ENCODE results near the gene STARD9. TPM values are rescaled to one million over a fixed set of nuclear protein-coding genes. Genes with fewer than 3 reads are reported as not detected.

STARD9 gene
- total and polyA plus RNA-seq, 10 of the 15 experiments (the other 5 are each of a cell fraction or from before 2014, with no cell fraction given) = 0.58 to 11.5 (median 6.1) TPM

DNA sequence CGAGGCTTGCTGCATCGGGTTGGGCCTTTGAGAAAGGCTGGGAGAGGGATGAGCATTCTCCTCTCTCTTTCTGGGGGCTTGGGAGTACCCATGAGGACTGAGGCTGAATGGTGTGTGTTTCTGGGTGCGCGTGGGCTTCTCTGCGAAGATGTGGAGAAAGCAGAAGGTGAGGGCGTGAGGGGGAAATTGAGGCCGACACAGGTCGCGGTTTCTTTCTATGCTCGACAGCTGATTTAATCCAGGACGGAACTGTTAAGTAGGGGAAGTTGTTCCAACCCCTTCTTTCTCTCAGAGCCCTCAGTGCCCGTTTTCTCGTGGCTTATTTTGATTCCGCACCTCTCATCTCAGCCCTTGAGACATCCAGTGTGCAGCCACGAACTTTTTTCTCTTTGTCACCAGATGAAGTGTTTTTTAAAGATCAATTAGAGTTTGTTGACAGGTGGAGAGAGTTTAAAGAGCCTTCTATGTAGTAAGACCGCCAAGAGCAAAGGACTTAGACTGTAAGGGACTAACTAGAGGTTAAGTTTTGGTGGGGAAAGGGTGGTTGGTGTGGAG lies 711 bp downstream of the STARD9 start:
- H3K36me3 ChIP-seq (ENCODE audit: control insufficient read depth in 2 of 2, insufficient read depth in 2 of 2, low read length in 1 of 2) = no peaks in the 10 kb centered on the region
- peaks cover 24% of the 10 kb centered on the region for H3K79me2 ChIP-seq (ENCODE audit: control insufficient read depth, insufficient read depth, low read length)
- BruUV-seq (replicated peaks) = no TSS peak
- no peak for ATAC-seq
- H3K4me3 ChIP-seq = peak overlapping the region; percentile 89
- in situ Hi-C loops (cut with MboI) (no loop called here), intact Hi-C loops (cut with micrococcal nuclease; ENCODE audit: unreplicated experiment) (loop anchor here (5.0 kb wide), 1 partner anchor 76 kb away; no protein-coding TSS in a partner anchor)
- H3K4me1 ChIP-seq (ENCODE audit: control insufficient read depth, insufficient read depth, low read length) = peaks cover 24% of the 10 kb centered on the region
- H3K27me3 ChIP-seq (replicated peaks in 1 of 2; ENCODE audit: control insufficient read depth in 2 of 2, insufficient read depth in 2 of 2, low read length in 1 of 2) = no peaks in the 10 kb centered on the region
- peak overlapping the region; percentile 97 for H2AFZ ChIP-seq (ENCODE audit: control insufficient read depth, low read depth, low read length)
- peak overlapping the region; percentile 97 for H3K4me2 ChIP-seq (ENCODE audit: control insufficient read depth, insufficient read depth)
- peak overlapping the region; percentile 76 for H3K9ac ChIP-seq (ENCODE audit: control insufficient read depth, insufficient read depth, low read length)
- SMC1A ChIA-PET (ENCODE audit: uncharacterized antibody, unreplicated experiment) = interaction anchor here (1.0 to 7.6 kb wide), 10 partner anchors 9 to 85 kb away, joined by 3 to 53 read pairs (median 4); partner anchors contain the start of gene ZNF106
- H4K20me1 ChIP-seq (ENCODE audit: control insufficient read depth, insufficient read depth) = no peaks in the 10 kb centered on the region
- CTCF ChIA-PET = interaction anchor here (1.3 kb wide), 1 partner anchor 32 kb away, joined by 6 read pairs; no protein-coding TSS in a partner anchor
- H3K27ac ChIP-seq (ENCODE audit: control insufficient read depth, insufficient read depth) = peak overlapping the region; percentile 57; the same call in 1 of the 2 replicates
- FAIRE-seq = no peak
- TF ChIP-seq, protein P1, sequence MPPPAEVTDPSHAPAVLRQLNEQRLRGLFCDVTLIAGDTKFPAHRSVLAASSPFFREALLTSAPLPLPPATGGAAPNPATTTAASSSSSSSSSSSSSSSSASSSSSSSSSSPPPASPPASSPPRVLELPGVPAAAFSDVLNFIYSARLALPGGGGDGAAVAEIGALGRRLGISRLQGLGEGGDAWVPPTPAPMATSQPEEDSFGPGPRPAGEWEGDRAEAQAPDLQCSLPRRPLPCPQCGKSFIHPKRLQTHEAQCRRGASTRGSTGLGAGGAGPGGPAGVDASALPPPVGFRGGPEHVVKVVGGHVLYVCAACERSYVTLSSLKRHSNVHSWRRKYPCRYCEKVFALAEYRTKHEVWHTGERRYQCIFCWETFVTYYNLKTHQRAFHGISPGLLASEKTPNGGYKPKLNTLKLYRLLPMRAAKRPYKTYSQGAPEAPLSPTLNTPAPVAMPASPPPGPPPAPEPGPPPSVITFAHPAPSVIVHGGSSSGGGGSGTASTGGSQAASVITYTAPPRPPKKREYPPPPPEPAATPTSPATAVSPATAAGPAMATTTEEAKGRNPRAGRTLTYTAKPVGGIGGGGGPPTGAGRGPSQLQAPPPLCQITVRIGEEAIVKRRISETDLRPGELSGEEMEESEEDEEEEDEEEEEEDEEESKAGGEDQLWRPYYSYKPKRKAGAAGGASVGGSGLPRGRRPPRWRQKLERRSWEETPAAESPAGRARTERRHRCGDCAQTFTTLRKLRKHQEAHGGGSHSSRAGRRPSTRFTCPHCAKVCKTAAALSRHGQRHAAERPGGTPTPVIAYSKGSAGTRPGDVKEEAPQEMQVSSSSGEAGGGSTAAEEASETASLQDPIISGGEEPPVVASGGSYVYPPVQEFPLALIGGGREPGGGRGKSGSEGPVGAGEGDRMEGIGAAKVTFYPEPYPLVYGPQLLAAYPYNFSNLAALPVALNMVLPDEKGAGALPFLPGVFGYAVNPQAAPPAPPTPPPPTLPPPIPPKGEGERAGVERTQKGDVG (CRISPR knock-in tag; IDR thresholded peaks at IDR 0.05) = no peak
- TF ChIP-seq HDGF (IDR thresholded peaks at IDR 0.05) = 0 out of 2 replicates have a peak, but pooled peaks have one; percentile 16
- DNase-seq (ENCODE audit: low read depth, low spot score) = no peak
- RAD21 ChIA-PET (ENCODE audit: unreplicated experiment) = interaction anchor here (1.0 to 1.6 kb wide), 7 partner anchors 27 to 75 kb away, joined by 3 to 12 read pairs (median 6); partner anchors contain the start of genes HAUS2 and LRRC57
- H3K9me3 ChIP-seq (replicated peaks; ENCODE audit: control insufficient read depth, insufficient read depth, low read length) = peaks cover 4% of the 10 kb centered on the region; the same call in 2 of the 3 replicates
- WGBS (ENCODE audit: insufficient coverage, insufficient replicate concordance, low lambda C conversion rate, missing lambda C conversion rate) = 20% methylated on average over 16 of the region's 16 CpGs
- POLR2A ChIA-PET = interaction anchor here (0.5 to 4.6 kb wide), 11 partner anchors 9 to 530 kb away, joined by 3 to 38 read pairs (median 5); partner anchors contain the start of genes HAUS2, LRRC57, SNAP23 and UBR1

Measured in GM12878 (cell line).